Measurements from ENCODE around the gene FBXO31. TPM values are rescaled to one million over a fixed set of nuclear protein-coding genes. Genes with fewer than 3 reads are reported as not detected.

Gene FBXO31
- total and polyA plus RNA-seq, 2 of the 13 experiments (the other 11 are each of a cell fraction or from before 2014, with no cell fraction given) = 92.4 to 101 TPM

DNA sequence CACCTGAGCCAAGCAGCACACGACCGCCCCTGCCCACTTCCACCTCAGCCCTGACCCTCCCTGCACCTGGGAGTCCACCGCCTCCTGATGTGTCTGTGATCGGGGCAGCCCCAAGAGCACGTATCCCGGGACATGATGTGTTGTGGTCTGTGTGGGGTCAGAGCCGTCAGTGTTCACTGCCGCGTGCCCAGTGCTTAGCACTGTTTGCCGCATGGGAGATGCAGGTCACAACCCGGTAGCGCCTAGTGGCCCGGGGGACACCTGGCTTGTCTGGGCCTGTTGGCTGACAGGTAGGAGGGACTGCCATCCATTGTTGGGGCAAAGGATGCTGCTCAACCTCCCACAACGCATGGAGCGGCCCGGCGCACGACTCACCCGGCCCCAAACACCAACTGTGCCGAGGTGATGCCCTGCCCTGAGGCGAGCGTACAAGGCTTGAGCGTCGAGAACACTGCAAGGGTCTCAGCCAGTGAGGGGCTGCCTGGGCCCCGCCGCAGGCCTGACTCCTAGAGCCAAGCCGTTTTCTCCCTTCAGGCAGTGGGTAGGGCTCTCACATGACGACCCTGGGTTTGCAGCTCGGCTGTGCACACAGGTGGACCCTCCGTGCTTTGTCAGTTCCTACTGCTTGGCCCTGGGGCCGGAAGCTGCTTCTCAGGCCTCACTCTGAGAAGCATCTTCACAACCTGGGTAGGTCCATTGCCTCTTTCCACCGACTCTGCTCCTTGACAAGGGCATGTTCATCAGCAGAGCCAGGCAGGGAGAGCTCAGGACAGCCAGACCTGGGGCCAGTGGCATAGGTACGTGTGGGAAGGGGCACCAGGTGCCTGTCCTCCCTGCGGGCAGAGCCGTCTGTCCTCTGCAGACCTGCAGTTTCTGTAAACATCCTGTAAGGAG is 60.5 kb downstream of the FBXO31 start:
- Histone ChIP-seq H3K4me2 (ENCODE audit: low read depth, low read length) (no peak overlapping the region), H3K9ac (ENCODE audit: insufficient read depth, low read depth, low read length) (no peak overlapping the region), H3K36me3 (replicated peaks in 1 of 2; ENCODE audit: control insufficient read depth in 1 of 2, insufficient read depth in 2 of 2, low read length in 2 of 2) (peaks cover 19 to 35% of the 10 kb centered on the region in 2 experiments; a peak in 4 of 5 replicates), H3K27me3 (ENCODE audit: control insufficient read depth in 1 of 2, insufficient read depth in 2 of 2, low read length in 2 of 2) (no peaks in the 10 kb centered on the region; a peak in 1 of 5 replicates), H3K9me3 (ENCODE audit: low read length) (no peaks in the 10 kb centered on the region), H3K27ac (ENCODE audit: extremely low read length, insufficient read depth, low read length) (no peak overlapping the region), H3K79me2 (ENCODE audit: insufficient read depth, low read length) (peaks cover 21% of the 10 kb centered on the region), H3K4me1 (ENCODE audit: insufficient read depth, low read length) (peaks cover 13% of the 10 kb centered on the region), H4K20me1 (ENCODE audit: insufficient read depth, low read length) (peaks cover 49% of the 10 kb centered on the region), H2AFZ (ENCODE audit: low read length) (no peak overlapping the region), H3K4me3 (replicated peaks in 1 of 3; ENCODE audit: insufficient read depth in 1 of 3, low read depth in 2 of 3, low read length in 3 of 3) (no peak overlapping the region)
- intact Hi-C loops (cut with micrococcal nuclease; ENCODE audit: unreplicated experiment) (no loop called here), in situ Hi-C loops (cut with HindIII; ENCODE audit: extremely low pct_ligation_motif_present, low pct_unique_long_range_greater_than_20kb) (no loop called here)
- no TSS peak for BruUV-seq (replicated peaks)
- 94% methylated on average over 22 of the region's 35 CpGs for WGBS (ENCODE audit: low lambda C conversion rate)
- ChIA-PET POLR2A (interaction anchor here (1.5 to 2.6 kb wide), 4 partner anchors 56 to 71 kb away, joined by 3 to 20 read pairs (median 6); partner anchors contain the start of gene FBXO31), CTCF (ENCODE audit: low intra/inter-chr PET ratio, low total read pairs) (no interaction called here)
- FAIRE-seq = no peak
- ATAC-seq = no peak; the same call in 1 of the 3 replicates
- no peak for DNase-seq (ENCODE audit: low spot score)
- TF ChIP-seq GATAD2A (CRISPR knock-in tag; IDR thresholded peaks at IDR 0.05) = no peak
- TF ChIP-seq ZNF326 (CRISPR knock-in tag; IDR thresholded peaks at IDR 0.05; ENCODE audit: borderline replicate concordance) = peak; percentile 33; the same call in 1 of the 2 replicates
- TF ChIP-seq RORA (CRISPR knock-in tag; IDR thresholded peaks at IDR 0.05) = no peak
- TF ChIP-seq NFKBIZ (CRISPR knock-in tag; IDR thresholded peaks at IDR 0.05) = no peak
- TF ChIP-seq NRL (CRISPR knock-in tag; IDR thresholded peaks at IDR 0.05; ENCODE audit: borderline replicate concordance) = no peak
- no peak for TF ChIP-seq ZNF766 (CRISPR knock-in tag; IDR thresholded peaks at IDR 0.05; ENCODE audit: borderline replicate concordance)
- no peak for TF ChIP-seq SIN3B (IDR thresholded peaks at IDR 0.05; ENCODE audit: low read length)
- 0 out of 2 replicates have a peak, but pooled peaks have one; percentile 22 for TF ChIP-seq ZSCAN21 (CRISPR knock-in tag; IDR thresholded peaks at IDR 0.05; ENCODE audit: borderline replicate concordance)
- peak; percentile 86; the same call in 1 of the 2 replicates for TF ChIP-seq AKAP8 (CRISPR knock-in tag; IDR thresholded peaks at IDR 0.05)
- no peak for TF ChIP-seq ZNF12 (CRISPR knock-in tag; IDR thresholded peaks at IDR 0.05)
- TF ChIP-seq, protein P1, sequence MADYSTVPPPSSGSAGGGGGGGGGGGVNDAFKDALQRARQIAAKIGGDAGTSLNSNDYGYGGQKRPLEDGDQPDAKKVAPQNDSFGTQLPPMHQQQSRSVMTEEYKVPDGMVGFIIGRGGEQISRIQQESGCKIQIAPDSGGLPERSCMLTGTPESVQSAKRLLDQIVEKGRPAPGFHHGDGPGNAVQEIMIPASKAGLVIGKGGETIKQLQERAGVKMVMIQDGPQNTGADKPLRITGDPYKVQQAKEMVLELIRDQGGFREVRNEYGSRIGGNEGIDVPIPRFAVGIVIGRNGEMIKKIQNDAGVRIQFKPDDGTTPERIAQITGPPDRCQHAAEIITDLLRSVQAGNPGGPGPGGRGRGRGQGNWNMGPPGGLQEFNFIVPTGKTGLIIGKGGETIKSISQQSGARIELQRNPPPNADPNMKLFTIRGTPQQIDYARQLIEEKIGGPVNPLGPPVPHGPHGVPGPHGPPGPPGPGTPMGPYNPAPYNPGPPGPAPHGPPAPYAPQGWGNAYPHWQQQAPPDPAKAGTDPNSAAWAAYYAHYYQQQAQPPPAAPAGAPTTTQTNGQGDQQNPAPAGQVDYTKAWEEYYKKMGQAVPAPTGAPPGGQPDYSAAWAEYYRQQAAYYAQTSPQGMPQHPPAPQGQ (CRISPR knock-in tag; IDR thresholded peaks at IDR 0.05; ENCODE audit: borderline replicate concordance) = no peak
- peak; percentile 68 for TF ChIP-seq ZBTB38 (CRISPR knock-in tag; IDR thresholded peaks at IDR 0.05)
- TF ChIP-seq ZNF20 (CRISPR knock-in tag; IDR thresholded peaks at IDR 0.05) = no peak
- TF ChIP-seq SUZ12 (IDR thresholded peaks at IDR 0.05; ENCODE audit: low read depth, low read length) = no peak
- no peak for TF ChIP-seq RFX1 (IDR thresholded peaks at IDR 0.05)
- TF ChIP-seq POLR2AphosphoS5 (IDR thresholded peaks at IDR 0.05; ENCODE audit: low read depth, low read length) = peak; percentile 20; the same call in 1 of the 2 replicates
- no peak for TF ChIP-seq ZNF883 (CRISPR knock-in tag; IDR thresholded peaks at IDR 0.05; ENCODE audit: not compliant biosample characterization)
- TF ChIP-seq ZNF749 (CRISPR knock-in tag; IDR thresholded peaks at IDR 0.05; ENCODE audit: borderline replicate concordance) = no peak
- no peak for TF ChIP-seq TRIM24 (CRISPR knock-in tag; IDR thresholded peaks at IDR 0.05)
- TF ChIP-seq GABPB1 (CRISPR knock-in tag; IDR thresholded peaks at IDR 0.05) = peak; percentile 8; the same call in 1 of the 2 replicates
- TF ChIP-seq, protein P2, sequence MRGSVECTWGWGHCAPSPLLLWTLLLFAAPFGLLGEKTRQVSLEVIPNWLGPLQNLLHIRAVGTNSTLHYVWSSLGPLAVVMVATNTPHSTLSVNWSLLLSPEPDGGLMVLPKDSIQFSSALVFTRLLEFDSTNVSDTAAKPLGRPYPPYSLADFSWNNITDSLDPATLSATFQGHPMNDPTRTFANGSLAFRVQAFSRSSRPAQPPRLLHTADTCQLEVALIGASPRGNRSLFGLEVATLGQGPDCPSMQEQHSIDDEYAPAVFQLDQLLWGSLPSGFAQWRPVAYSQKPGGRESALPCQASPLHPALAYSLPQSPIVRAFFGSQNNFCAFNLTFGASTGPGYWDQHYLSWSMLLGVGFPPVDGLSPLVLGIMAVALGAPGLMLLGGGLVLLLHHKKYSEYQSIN (CRISPR knock-in tag; IDR thresholded peaks at IDR 0.05; ENCODE audit: borderline replicate concordance) = no peak
- no peak for TF ChIP-seq RAD51 (IDR thresholded peaks at IDR 0.05; ENCODE audit: borderline replicate concordance)

All from HepG2 (cell line).